Right lobe of liver (tissue), 6 donors: ENCODE data around the gene COL1A1. TPM values are rescaled to one million over a fixed set of nuclear protein-coding genes. Genes with fewer than 3 reads are reported as not detected.

ENCODE experiments used
- ATAC-seq, 4 donors: fragments of 200-7000 bp; cut with Tn5 transposase; one replicate each; pipeline ENCODE4 v1.9.1; 2020; ENCODE audit warnings: mild to moderate bottlenecking in 4 of 4, moderate library complexity in 4 of 4
- DNase-seq, 3 donors: peaks; one replicate each; pipeline ENCODE4 v3.0.0-alpha.2; 2020
- H3K27ac ChIP-seq, 3 donors: fragments of 200-600 bp; one replicate each; pipeline ENCODE4 v1.8.0; 2022
- H3K27me3 ChIP-seq, 2 donors: fragments of 200-600 bp; one replicate each; pipeline ENCODE4 v1.8.0; 2022
- H3K36me3 ChIP-seq, 4 donors: fragments of 200-600 bp; sonication (generic) in 1 of 4; one replicate each; pipeline versions ENCODE4 v1.5.1 to v1.8.0; 2017 to 2022; ENCODE audit warnings: control low read depth in 1 of 4
- H3K4me1 ChIP-seq, 4 donors: fragments of 200-600 bp; sonication (generic) in 1 of 4; one replicate each; pipeline versions ENCODE4 v1.5.1 to v1.8.0; 2017 to 2022; ENCODE audit warnings: control low read depth in 1 of 4
- H3K4me3 ChIP-seq, 3 donors: fragments of 200-600 bp; one replicate each; pipeline ENCODE4 v1.8.0; 2022
- H3K9me3 ChIP-seq, 4 donors: fragments of 200-600 bp; sonication (generic) in 1 of 4; one replicate each; pipeline versions ENCODE4 v1.5.1 to v1.8.0; 2017 to 2022; ENCODE audit warnings: control low read depth in 1 of 4
- CTCF ChIP-seq, 4 donors: fragments of 200-600 bp in 3 of 4; fragments of 450-650 bp in 1 of 4; IDR thresholded peaks; one replicate each; pipeline versions ENCODE4 v1.5.1 to v1.8.0; 2016 to 2022; ENCODE audit warnings: antibody characterized with exemption in 4 of 4, mild to moderate bottlenecking in 2 of 4
- POLR2A ChIP-seq: fragments of 450-650 bp; IDR thresholded peaks from one replicate; pipeline ENCODE4 v1.6.1; 2017; ENCODE audit warnings: antibody characterized with exemption, mild to moderate bottlenecking
- WGBS: methylation state at CpG from one replicate; pipeline ENCODE4 v1.1.6; 2018; ENCODE audit warnings: low coverage, low lambda C conversion rate; ENCODE audit not compliant: insufficient coverage; ENCODE audit errors: missing lambda C conversion rate; 5-methylcytosine and 5-hydroxymethylcytosine counted together
- intact Hi-C, 2 donors: fragments of 100-400 bp; cut with DNase I; formaldehyde crosslinking; loops; one replicate each; pipeline versions ENCODE4 v1.11.2 to v1.14.1; 2022
- total RNA-seq, 6 experiments: library from RNA; depleted of rRNA in 2 of 6; stranded (reverse); fragments of >200 nt in 2 of 6; fragmentation: NEBNext Ultra II Directional in 3 of 6; extraction: Animal tissue kit (Norgen Biotek cat#: 25700) in 3 of 6; gene quantifications; one replicate each; pipeline versions ENCODE4 v1.1.0 to v1.2.4, GENCODE V29; 2016 to 2023
- donor health status: DM: no; HTN: yes; CAD: no.
- donor health status: DM: no; HTN: no; CAD: no.
- donor health status: DM: no; HTN: no; CAD: no.
- donor health status: DM: no; HTN: yes; CAD: no.
- donor health status: DM: no; HTN: yes; CAD: no.

COL1A1 gene
- total RNA-seq, 6 experiments from 2014 or later: 9.3 to 109 (median 34.7) TPM

DNA sequence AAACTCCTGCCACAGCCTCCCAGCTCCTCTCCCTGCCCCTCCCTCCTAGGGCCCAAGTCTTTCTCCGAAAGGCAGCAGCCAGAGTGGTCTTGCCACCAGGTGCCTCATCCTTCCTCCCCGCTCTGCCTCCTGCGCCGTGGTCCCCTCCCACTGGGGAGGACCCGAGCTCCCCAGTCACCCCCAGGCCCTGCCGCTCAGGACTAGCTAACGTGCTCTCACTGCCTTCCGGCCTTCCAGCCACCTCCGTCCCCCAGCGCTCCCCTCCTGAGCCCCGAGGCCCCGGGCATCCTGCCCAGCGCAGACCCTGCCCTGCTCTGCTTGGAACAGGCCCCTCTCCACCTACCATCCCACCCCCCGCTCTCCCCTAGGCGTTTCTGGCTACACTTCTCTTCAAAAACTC is 19.4 kb upstream of the COL1A1 start:
- no peak overlapping the region for H3K27ac ChIP-seq
- H3K36me3 ChIP-seq: no peaks in the 10 kb centered on the region
- ATAC-seq (no peak), DNase-seq (no peak)
- peaks cover 0 to 51% (median 17%) of the 10 kb centered on the region in 4 donors for H3K4me1 ChIP-seq
- H3K27me3 ChIP-seq: no peaks in the 10 kb centered on the region
- intact Hi-C loops: no loop called here
- TF ChIP-seq POLR2A (no peak), CTCF (IDR thresholded peaks at IDR 0.05) (no peak)
- H3K4me3 ChIP-seq: no peak overlapping the region
- H3K9me3 ChIP-seq: no peaks in the 10 kb centered on the region
- WGBS: 95% methylated on average over 15 of the region's 15 CpGs

DNA sequence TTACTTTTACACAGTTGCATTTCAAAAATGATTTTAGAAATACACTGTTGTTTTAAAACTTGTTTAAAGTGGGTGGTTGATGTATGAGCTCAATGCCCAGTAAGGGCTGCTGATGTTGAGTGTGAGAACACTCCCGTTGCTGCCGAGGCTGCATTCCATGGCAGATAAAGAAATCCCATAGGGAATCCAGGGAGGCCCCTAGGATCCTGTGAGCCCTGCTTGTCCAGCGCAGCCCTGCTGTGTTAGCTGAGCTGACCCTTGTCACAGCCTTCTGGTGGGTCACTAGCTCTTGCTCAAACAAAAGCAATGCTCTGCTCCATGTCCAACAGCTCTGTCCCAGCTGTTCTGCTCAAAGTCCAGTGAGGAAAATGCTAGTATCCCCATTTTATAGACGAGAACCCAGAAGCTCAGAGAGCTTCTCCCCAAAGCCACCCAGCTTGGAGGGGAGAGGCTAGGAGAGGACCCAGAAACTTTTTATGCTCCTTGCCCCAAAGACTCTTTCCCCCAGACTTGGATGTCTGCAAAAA is 18.6 kb upstream of the COL1A1 start:
- peaks cover 0 to 51% (median 17%) of the 10 kb centered on the region in 4 donors for H3K4me1 ChIP-seq
- intact Hi-C loops: no loop called here
- ATAC-seq: peak; percentile 64 to 90 (median 76)
- peak overlapping the region in 2 of 3 donors; percentile 7 to 53 for H3K27ac ChIP-seq
- no peaks in the 10 kb centered on the region for H3K9me3 ChIP-seq
- no peak overlapping the region for H3K4me3 ChIP-seq
- no peak for DNase-seq
- TF ChIP-seq CTCF (IDR thresholded peaks at IDR 0.05) (no peak), POLR2A (peak; percentile 18)
- H3K27me3 ChIP-seq: no peaks in the 10 kb centered on the region
- H3K36me3 ChIP-seq: no peaks in the 10 kb centered on the region
- WGBS: 56% methylated on average over 3 of the region's 4 CpGs

- Histone ChIP-seq H3K9me3 (no peaks in the 10 kb centered on the region), H3K4me1 (peaks cover 0 to 51% (median 17%) of the 10 kb centered on the region in 4 donors), H3K36me3 (no peaks in the 10 kb centered on the region), H3K27ac (peak overlapping the region; percentile 43 to 62 (median 53)), H3K27me3 (no peaks in the 10 kb centered on the region), H3K4me3 (no peak overlapping the region)
- ATAC-seq: no peak
- no peak for DNase-seq
- intact Hi-C loops: no loop called here
- WGBS: 76% methylated on average over 5 of the region's 5 CpGs
- TF ChIP-seq POLR2A: no peak
- no peak for TF ChIP-seq CTCF (IDR thresholded peaks at IDR 0.05)
These were observed 17.9 kb upstream of the COL1A1 start for GRCh38 chr17:50219342-50219741.

GRCh38 chr17:50218771-50219315 is 17.4 kb upstream of the COL1A1 start:
- no peak for DNase-seq
- Histone ChIP-seq H3K9me3 (no peaks in the 10 kb centered on the region), H3K36me3 (no peaks in the 10 kb centered on the region), H3K4me1 (peaks cover 0 to 53% (median 17%) of the 10 kb centered on the region in 4 donors), H3K4me3 (no peak overlapping the region), H3K27me3 (no peaks in the 10 kb centered on the region), H3K27ac (peak overlapping the region; percentile 43 to 62 (median 53))
- intact Hi-C loops: no loop called here
- 16% methylated on average over 1 of the region's 1 CpG for WGBS
- TF ChIP-seq CTCF (IDR thresholded peaks at IDR 0.05) (no peak), POLR2A (no peak)
- peak in 3 of 4 donors; percentile 41 to 63 (median 41) for ATAC-seq
